ENCODE data around the gene RASL10B.
"Not testable (repeated sequence)": the region's sequence is repeated elsewhere in the genome, so short reads cannot be mapped to it uniquely, and the experiment has no call there.

Gene RASL10B

GRCh38 chr17:35748341-35748841, 17.0 kb downstream of the RASL10B start:
- H3K27me3 ChIP-seq (ENCODE audit: control insufficient read depth in 2 of 2, insufficient read depth in 2 of 2, low read length in 2 of 2): peaks cover 19 to 26% of the 10 kb centered on the region in 2 donors

GRCh38 chr17:35748979-35749378, 17.5 kb downstream of the RASL10B start:
- peaks cover 16 to 26% of the 10 kb centered on the region in 2 donors for H3K27me3 ChIP-seq (ENCODE audit: control insufficient read depth in 2 of 2, insufficient read depth in 2 of 2, low read length in 2 of 2)
- H3K36me3 ChIP-seq (ENCODE audit: control insufficient read depth in 2 of 2, insufficient read depth in 2 of 2, low read length in 2 of 2): no peaks in the 10 kb centered on the region
- H3K4me3 ChIP-seq (ENCODE audit: low read length in 2 of 2): no peak overlapping the region
- peaks cover 0 to 6% of the 10 kb centered on the region in 2 donors for H3K4me1 ChIP-seq (ENCODE audit: control insufficient read depth in 2 of 2, insufficient read depth in 2 of 2, low read length in 2 of 2)
- no peak overlapping the region for H3K9ac ChIP-seq (ENCODE audit: low read depth in 1 of 2, low read length in 2 of 2)
- H3K27ac ChIP-seq (ENCODE audit: low read depth in 2 of 2, low read length in 2 of 2): no peak overlapping the region
- no peaks in the 10 kb centered on the region for H3K9me3 ChIP-seq (ENCODE audit: control insufficient read depth in 2 of 2, low read length in 2 of 2)

More at GRCh38 chr17:35748341-35748841, 17.0 kb downstream of the RASL10B start:
- Histone ChIP-seq H3K4me1 (ENCODE audit: control insufficient read depth in 2 of 2, insufficient read depth in 2 of 2, low read length in 2 of 2) (peaks cover 0 to 6% of the 10 kb centered on the region in 2 donors), H3K27ac (ENCODE audit: low read depth in 2 of 2, low read length in 2 of 2) (no peak overlapping the region), H3K9me3 (ENCODE audit: control insufficient read depth in 2 of 2, low read length in 2 of 2) (no peaks in the 10 kb centered on the region), H3K4me3 (ENCODE audit: low read length in 2 of 2) (no peak overlapping the region), H3K9ac (ENCODE audit: low read depth in 1 of 2, low read length in 2 of 2) (no peak overlapping the region), H3K36me3 (ENCODE audit: control insufficient read depth in 2 of 2, insufficient read depth in 2 of 2, low read length in 2 of 2) (no peaks in the 10 kb centered on the region)

GRCh38 chr17:35749560-35750412, 18.3 kb downstream of the RASL10B start:
- Histone ChIP-seq H3K9ac (ENCODE audit: low read depth in 1 of 2, low read length in 2 of 2) (no peak overlapping the region), H3K27me3 (ENCODE audit: control insufficient read depth in 2 of 2, insufficient read depth in 2 of 2, low read length in 2 of 2) (peaks cover 16 to 26% of the 10 kb centered on the region in 2 donors), H3K36me3 (ENCODE audit: control insufficient read depth in 2 of 2, insufficient read depth in 2 of 2, low read length in 2 of 2) (no peaks in the 10 kb centered on the region), H3K4me3 (ENCODE audit: low read length in 2 of 2) (no peak overlapping the region), H3K27ac (ENCODE audit: low read depth in 2 of 2, low read length in 2 of 2) (no peak overlapping the region), H3K9me3 (ENCODE audit: control insufficient read depth in 2 of 2, low read length in 2 of 2) (no peaks in the 10 kb centered on the region), H3K4me1 (ENCODE audit: control insufficient read depth in 2 of 2, insufficient read depth in 2 of 2, low read length in 2 of 2) (peaks cover 0 to 6% of the 10 kb centered on the region in 2 donors)

- Histone ChIP-seq H3K27me3 (ENCODE audit: control insufficient read depth in 2 of 2, insufficient read depth in 2 of 2, low read length in 2 of 2) (peaks cover 16 to 26% of the 10 kb centered on the region in 2 donors), H3K9ac (ENCODE audit: low read depth in 1 of 2, low read length in 2 of 2) (no peak overlapping the region), H3K4me3 (ENCODE audit: low read length in 2 of 2) (no peak overlapping the region), H3K9me3 (ENCODE audit: control insufficient read depth in 2 of 2, low read length in 2 of 2) (no peaks in the 10 kb centered on the region), H3K27ac (ENCODE audit: low read depth in 2 of 2, low read length in 2 of 2) (no peak overlapping the region), H3K36me3 (ENCODE audit: control insufficient read depth in 2 of 2, insufficient read depth in 2 of 2, low read length in 2 of 2) (no peaks in the 10 kb centered on the region), H3K4me1 (ENCODE audit: control insufficient read depth in 2 of 2, insufficient read depth in 2 of 2, low read length in 2 of 2) (peaks cover 0 to 6% of the 10 kb centered on the region in 2 donors)
These were observed 19.3 kb downstream of the RASL10B start for GRCh38 chr17:35750526-35751395.

GRCh38 chr17:35751541-35751940, 20.1 kb downstream of the RASL10B start:
- not testable (repeated sequence) for H3K27ac ChIP-seq (ENCODE audit: low read depth in 2 of 2, low read length in 2 of 2); H3K36me3 ChIP-seq (ENCODE audit: control insufficient read depth in 2 of 2, insufficient read depth in 2 of 2, low read length in 2 of 2); H3K9ac ChIP-seq (ENCODE audit: low read depth in 1 of 2, low read length in 2 of 2); H3K9me3 ChIP-seq (ENCODE audit: control insufficient read depth in 2 of 2, low read length in 2 of 2); H3K4me3 ChIP-seq (ENCODE audit: low read length in 2 of 2); H3K4me1 ChIP-seq (ENCODE audit: control insufficient read depth in 2 of 2, insufficient read depth in 2 of 2, low read length in 2 of 2)
- peaks cover 16 to 26% of the 10 kb centered on the region in 2 donors for H3K27me3 ChIP-seq (ENCODE audit: control insufficient read depth in 2 of 2, insufficient read depth in 2 of 2, low read length in 2 of 2)

- no peaks in the 10 kb centered on the region for H3K36me3 ChIP-seq (ENCODE audit: control insufficient read depth in 2 of 2, insufficient read depth in 2 of 2, low read length in 2 of 2)
- no peak overlapping the region for H3K27ac ChIP-seq (ENCODE audit: low read depth in 2 of 2, low read length in 2 of 2)
- no peak overlapping the region for H3K9ac ChIP-seq (ENCODE audit: low read depth in 1 of 2, low read length in 2 of 2)
- peaks cover 0 to 6% of the 10 kb centered on the region in 2 donors for H3K4me1 ChIP-seq (ENCODE audit: control insufficient read depth in 2 of 2, insufficient read depth in 2 of 2, low read length in 2 of 2)
- no peaks in the 10 kb centered on the region for H3K9me3 ChIP-seq (ENCODE audit: control insufficient read depth in 2 of 2, low read length in 2 of 2)
- H3K4me3 ChIP-seq (ENCODE audit: low read length in 2 of 2): no peak overlapping the region
- peaks cover 16 to 25% of the 10 kb centered on the region in 2 donors for H3K27me3 ChIP-seq (ENCODE audit: control insufficient read depth in 2 of 2, insufficient read depth in 2 of 2, low read length in 2 of 2)
These were observed 21.0 kb downstream of the RASL10B start for GRCh38 chr17:35752471-35752870.

GRCh38 chr17:35752945-35753764, 21.7 kb downstream of the RASL10B start, which contains the start of gene GAS2L2:
GAS2L2 (minus strand) TSS chr17:35753239; CDS start chr17:35752850, 389 bp downstream.
- Histone ChIP-seq H3K27ac (ENCODE audit: low read depth in 2 of 2, low read length in 2 of 2) (no peak within 1 kb of the TSS), H3K27me3 (ENCODE audit: control insufficient read depth in 2 of 2, insufficient read depth in 2 of 2, low read length in 2 of 2) (peaks cover 16 to 23% of the 10 kb centered on the region in 2 donors), H3K4me1 (ENCODE audit: control insufficient read depth in 2 of 2, insufficient read depth in 2 of 2, low read length in 2 of 2) (peaks cover 0 to 6% of the 10 kb centered on the region in 2 donors), H3K9me3 (ENCODE audit: control insufficient read depth in 2 of 2, low read length in 2 of 2) (no peaks in the 10 kb centered on the region), H3K36me3 (ENCODE audit: control insufficient read depth in 2 of 2, insufficient read depth in 2 of 2, low read length in 2 of 2) (no peaks in the 10 kb centered on the region), H3K9ac (ENCODE audit: low read depth in 1 of 2, low read length in 2 of 2) (no peak within 1 kb of the TSS), H3K4me3 (ENCODE audit: low read length in 2 of 2) (no peak within 1 kb of the TSS)

- Histone ChIP-seq H3K36me3 (ENCODE audit: control insufficient read depth in 2 of 2, insufficient read depth in 2 of 2, low read length in 2 of 2) (no peaks in the 10 kb centered on the region), H3K27me3 (ENCODE audit: control insufficient read depth in 2 of 2, insufficient read depth in 2 of 2, low read length in 2 of 2) (peaks cover 0 to 2% of the 10 kb centered on the region in 2 donors), H3K4me3 (ENCODE audit: low read length in 2 of 2) (no peak overlapping the region), H3K4me1 (ENCODE audit: control insufficient read depth in 2 of 2, insufficient read depth in 2 of 2, low read length in 2 of 2) (peaks cover 0 to 6% of the 10 kb centered on the region in 2 donors), H3K27ac (ENCODE audit: low read depth in 2 of 2, low read length in 2 of 2) (no peak overlapping the region), H3K9ac (ENCODE audit: low read depth in 1 of 2, low read length in 2 of 2) (no peak overlapping the region), H3K9me3 (ENCODE audit: control insufficient read depth in 2 of 2, low read length in 2 of 2) (no peaks in the 10 kb centered on the region)
These were observed 25.8 kb downstream of the RASL10B start for GRCh38 chr17:35757243-35757642.

GRCh38 chr17:35760587-35760986, 29.1 kb downstream of the RASL10B start, which contains the start of gene C17orf50:
C17orf50 (plus strand) TSS chr17:35760887; CDS start chr17:35760942, 55 bp downstream.
- Histone ChIP-seq H3K4me1 (ENCODE audit: control insufficient read depth in 2 of 2, insufficient read depth in 2 of 2, low read length in 2 of 2) (peaks cover 7 to 8% of the 10 kb centered on the region in 2 donors), H3K4me3 (ENCODE audit: low read length in 2 of 2) (no peak within 1 kb of the TSS), H3K9me3 (ENCODE audit: control insufficient read depth in 2 of 2, low read length in 2 of 2) (no peaks in the 10 kb centered on the region), H3K36me3 (ENCODE audit: control insufficient read depth in 2 of 2, insufficient read depth in 2 of 2, low read length in 2 of 2) (no peaks in the 10 kb centered on the region), H3K27me3 (ENCODE audit: control insufficient read depth in 2 of 2, insufficient read depth in 2 of 2, low read length in 2 of 2) (peaks cover 0 to 2% of the 10 kb centered on the region in 2 donors), H3K9ac (ENCODE audit: low read depth in 1 of 2, low read length in 2 of 2) (no peak within 1 kb of the TSS), H3K27ac (ENCODE audit: low read depth in 2 of 2, low read length in 2 of 2) (no peak within 1 kb of the TSS)

All from mucosa of rectum (tissue), 2 donors.